SKM-1 treated with dmso at 0.1 percent for 144 hours (cell line): ENCODE data around the gene AK3.

Experiments used
- DNase-seq: peaks from one replicate; lab custom pipeline; 2025; ENCODE audit not compliant: unreplicated experiment; lab: John Stamatoyannopoulos, UW

Gene AK3

DNA sequence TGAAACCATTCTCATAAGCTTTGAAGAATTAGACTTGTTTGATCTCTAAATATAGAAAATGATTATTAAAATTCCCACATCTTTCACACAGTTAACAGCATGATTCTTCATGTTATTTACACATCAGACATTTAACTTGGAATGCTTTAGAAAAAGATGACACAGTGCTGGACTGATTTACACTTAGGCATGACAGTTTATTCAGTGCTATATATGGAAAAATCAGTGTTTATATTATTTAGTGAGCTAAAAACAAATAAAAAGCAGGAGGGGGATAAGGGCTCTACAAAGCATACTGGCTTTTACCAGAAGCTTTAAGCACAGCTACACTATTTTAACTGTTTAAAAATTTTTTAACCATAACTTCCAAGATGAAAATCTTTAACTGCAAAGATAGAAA, 31.6 kb downstream of the AK3 start:
- no peak for DNase-seq

DNA sequence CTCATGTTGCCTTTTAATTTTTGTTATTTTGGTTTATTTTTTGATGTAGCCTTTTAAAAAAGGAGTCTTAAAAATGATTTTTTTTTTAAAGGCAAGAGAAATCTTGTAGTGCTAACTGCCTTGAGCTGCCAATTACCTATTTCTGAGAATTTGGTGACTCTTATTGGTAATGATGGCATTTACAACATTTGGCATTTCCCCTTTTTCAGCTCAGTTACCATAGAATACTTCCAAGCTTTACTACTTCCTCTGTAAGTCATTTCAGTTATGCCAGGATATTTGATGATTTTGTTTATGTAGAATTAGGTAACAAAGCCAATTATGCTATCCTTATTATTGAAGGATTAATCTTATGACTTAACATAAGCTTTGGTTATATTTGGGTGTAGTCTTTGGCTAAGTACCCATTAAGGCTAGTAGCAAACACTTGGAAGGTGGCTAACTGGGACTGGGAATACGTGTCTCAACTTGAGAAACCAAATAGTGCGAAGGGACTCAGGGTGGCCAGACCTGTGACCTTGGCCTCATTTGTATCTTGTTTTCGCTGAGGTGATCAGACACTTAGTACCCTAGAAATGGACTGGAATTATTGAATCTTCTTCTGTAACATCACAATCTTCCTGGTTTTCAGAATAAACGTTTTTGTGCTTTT, 33.9 kb downstream of the AK3 start:
- peak; percentile 12 for DNase-seq

GRCh38 chr9:4706021-4706420, 35.0 kb downstream of the AK3 start:
- DNase-seq, result no peak

- no peak for DNase-seq
These were observed 36.9 kb downstream of the AK3 start for GRCh38 chr9:4704129-4704528.

GRCh38 chr9:4701526-4701925, 39.5 kb downstream of the AK3 start:
- DNase-seq, result no peak

DNA sequence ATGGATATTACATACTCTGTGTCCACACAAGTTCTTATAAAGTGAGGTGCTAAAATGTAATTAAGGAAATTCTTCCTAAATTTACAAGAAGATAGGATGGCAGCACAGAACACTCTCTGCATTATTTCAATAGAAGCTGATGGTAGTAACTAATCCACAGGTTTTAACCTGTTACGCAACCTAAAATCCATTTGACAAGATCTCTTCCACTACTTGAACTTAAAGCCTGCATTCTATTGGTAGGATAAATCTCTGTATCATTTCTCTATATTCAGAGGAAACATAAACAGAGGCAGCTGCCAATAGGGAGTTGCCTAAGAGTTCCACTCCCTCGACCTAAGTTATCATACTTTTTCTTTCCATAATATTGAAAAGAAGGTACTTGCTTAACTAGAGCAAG, 40.1 kb downstream of the AK3 start:
- no peak for DNase-seq

- DNase-seq, result no peak
These were observed 40.9 kb downstream of the AK3 start for GRCh38 chr9:4700091-4700490.

- DNase-seq, result no peak
These were observed 49.2 kb downstream of the AK3 start for GRCh38 chr9:4691795-4692194.

GRCh38 chr9:4690144-4690543, 50.9 kb downstream of the AK3 start:
- DNase-seq, result no peak

DNA sequence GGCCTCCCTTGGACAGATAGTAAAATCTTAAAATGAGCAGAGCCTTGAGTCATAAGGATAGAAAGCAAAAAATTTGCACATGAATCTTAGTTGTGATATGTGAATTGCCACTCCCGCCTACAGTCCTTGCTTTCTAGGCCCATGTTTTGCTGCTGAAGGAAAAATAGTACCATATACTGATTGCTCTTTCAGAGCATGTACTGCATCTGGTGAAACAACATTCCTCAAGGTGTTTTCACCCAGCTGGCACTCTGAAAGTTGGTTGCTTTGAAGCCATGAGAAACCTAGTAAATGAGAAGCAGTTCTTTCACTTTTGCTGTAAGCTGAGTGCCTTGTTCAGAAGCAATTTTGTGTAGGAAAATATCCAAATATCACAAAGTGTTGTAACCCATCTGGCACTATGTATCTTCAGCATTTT, 51.3 kb downstream of the AK3 start:
- DNase-seq, result no peak

DNA sequence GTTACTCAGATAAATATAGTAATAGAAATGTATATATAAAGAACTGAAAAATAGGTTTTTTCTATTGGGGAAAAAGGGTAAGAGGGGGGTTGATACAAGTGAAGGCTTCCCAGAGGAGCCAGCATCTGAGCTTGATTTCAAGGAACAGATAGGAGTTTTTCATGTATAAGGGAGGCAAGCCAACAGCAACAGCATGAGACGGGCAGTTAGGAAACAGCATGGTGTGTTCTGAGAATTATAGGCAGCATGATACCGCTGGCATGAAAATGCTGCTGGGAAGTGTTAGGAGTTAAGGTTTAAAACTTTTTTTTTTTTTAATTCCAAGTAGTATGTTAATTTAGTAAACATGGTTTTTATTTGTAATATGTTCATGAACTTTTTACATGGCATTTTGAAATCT, 52.0 kb downstream of the AK3 start:
- no peak for DNase-seq

GRCh38 chr9:4686584-4686983, 54.4 kb downstream of the AK3 start:
- DNase-seq, result no peak

DNA sequence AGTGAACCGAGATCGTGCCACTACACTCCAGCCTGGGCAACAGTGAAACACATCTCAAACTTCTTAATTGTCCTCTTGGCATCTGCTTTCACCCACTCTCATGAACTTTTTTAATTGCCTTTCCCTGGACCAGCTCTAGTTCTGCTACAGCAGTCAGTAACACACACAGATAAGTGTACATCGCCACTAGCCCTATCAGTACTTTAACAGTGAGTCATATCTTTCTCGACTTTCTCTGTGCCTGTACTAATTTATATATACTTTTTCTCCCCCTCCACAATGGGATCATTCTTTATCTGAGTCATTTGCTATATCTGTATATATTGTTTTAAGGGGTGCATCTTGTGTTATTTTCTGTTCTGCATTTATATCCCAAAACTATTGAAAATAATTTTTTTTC, 54.9 kb downstream of the AK3 start:
- no peak for DNase-seq

DNA sequence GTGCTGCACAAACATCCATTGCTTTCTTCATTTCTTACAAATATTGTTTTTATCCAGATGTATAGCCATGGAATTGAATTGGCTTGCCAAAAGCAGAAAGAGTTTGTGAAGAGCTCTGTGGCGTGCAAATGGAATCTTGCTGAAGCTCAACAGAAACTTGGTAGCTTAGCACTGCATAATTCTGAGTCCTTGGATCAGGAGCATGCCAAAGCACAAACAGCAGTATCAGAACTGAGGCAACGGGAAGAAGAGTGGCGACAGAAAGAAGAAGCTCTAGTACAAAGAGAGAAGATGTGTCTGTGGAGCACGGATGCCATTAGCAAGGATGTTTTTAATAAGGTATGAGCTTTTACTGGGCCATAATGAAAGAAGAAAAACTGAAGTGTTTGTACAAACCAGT, 56.2 kb downstream of the AK3 start:
- no peak for DNase-seq

DNA sequence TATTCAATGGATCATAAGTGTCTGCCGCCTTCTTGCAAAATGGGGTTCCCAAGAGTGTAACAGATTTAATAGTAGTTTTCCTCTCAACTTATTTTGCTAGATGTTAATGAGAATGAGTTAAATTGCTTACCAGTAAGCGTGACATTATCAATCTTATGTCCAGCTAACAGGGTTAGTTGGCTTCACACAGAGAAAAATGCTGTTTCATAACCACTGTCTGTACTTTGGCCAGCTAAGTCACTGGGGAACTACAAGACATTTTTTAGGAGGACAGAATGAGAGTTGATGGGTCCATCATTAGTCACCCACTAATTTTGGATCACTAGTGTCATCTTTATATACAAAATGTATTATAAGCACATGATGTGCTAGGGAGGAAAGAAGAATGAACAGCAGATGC, 60.3 kb downstream of the AK3 start:
- no peak for DNase-seq

DNA sequence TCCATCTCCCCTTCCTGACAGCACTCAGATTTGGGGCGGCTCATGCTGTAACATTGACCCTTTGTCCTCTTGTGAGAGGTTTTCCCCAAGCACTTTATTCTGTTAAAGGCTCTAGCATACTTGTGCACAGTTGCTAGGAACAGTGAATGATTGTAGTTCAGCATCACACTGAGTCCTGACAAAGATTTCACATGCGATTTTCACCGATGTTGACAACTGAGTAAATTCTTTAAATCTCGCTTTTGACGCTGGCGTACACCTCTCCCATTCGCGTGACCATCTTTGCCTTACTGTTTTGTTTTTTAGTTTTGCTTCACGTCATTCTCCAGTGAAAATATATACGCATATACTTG, 60.9 kb downstream of the AK3 start:
- no peak for DNase-seq

- DNase-seq, result peak; percentile 95
These were observed 61.5 kb downstream of the AK3 start, which contains the start of gene CDC37L1 for GRCh38 chr9:4679268-4680172. Gene CDC37L1 (plus strand): TSS chr9:4679569. CDS start chr9:4679768, 199 bp downstream.

DNA sequence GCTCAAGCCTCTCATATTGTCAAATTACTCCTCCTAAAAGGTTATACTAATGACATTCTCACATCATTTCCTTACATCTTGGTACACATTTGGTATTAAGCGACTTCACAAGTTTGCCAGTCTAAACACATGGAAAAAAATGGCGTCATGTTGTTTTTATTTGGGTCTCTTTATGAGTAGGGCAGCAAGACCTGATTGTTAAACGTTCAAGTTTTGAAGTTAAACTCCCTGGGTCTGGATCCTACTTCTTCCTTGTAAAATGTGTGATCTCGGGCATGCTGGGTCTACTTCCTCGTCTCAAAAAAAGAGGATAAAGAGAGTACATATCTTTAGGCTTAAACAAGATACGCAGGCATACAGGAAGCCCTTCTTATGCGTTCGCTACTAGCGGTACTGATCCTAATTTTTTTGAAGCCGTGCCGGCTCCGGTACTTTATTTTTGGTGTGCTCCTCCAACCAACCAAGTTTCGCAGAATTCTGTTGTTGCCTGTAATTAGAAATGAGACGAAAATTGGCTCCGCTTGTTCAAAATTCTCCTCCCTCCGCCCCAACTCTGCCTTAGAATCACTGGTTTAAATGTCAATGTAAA, 62.2 kb downstream of the AK3 start:
- DNase-seq, result no peak

DNA sequence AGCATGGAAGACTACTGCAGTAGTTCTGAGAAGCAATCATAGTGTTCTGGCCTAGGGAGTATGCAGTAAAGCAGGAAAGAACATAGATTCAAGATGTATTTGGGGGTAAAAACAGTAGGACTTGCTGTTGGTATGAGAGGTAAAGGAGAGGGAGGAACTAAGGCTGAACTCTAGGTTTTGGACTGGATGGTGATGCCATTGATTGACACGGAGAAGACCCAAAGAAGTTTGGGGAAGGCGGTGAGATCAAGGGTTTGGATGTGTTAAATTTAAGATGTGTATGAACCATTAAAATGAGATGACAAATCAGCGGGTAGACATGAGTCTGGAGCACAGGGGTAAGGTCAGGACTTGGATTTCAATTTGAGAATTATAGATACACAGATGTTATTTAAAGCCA, 63.6 kb downstream of the AK3 start:
- DNase-seq, result no peak

DNA sequence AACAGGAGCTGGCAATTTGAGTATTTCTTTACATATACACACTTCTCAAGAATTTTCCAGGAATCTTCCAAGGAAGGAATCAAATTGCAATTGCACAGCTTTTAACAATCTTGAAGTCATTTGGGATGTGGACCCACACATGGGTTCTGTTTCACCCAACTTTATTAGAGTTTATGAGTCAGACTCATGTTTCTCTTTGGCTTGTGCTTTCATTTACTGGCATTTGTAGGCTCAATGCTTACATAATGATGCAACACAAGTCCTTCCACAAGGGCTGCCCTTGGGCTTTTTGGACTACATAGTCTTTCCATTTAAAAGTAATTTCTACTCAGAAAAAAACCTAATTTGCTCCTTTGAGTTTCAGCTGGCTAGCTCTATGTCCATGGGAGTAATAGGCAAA, 66.2 kb downstream of the AK3 start:
- no peak for DNase-seq

DNA sequence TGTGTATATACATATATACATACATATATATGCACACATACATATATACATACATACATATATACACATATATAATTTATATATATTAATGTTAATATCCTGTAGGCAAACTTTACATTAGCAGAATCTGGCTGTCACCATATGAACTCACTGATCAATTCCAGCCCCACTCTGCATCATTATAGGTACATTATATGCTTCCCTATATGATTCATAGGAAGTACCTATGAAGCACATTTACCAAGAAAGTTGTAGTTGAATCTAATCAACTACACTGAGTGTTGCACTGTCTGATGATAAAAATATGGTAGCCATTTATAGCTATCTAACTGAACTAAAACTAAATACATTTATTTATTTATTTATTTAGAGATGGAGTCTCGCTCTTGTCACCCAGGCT, 69.3 kb downstream of the AK3 start:
- DNase-seq, result no peak

GRCh38 chr9:4670591-4670990, 70.4 kb downstream of the AK3 start:
- DNase-seq, result no peak
